HEK293 (cell line): ENCODE data around the gene RBCK1.
A peak's percentile ranks its signal among the peaks of the same experiment; 100 is the strongest.
"Not testable (repeated sequence)": the region's sequence is repeated elsewhere in the genome, so short reads cannot be mapped to it uniquely, and the experiment has no call there.

Source experiments
- CTCF ChIA-PET: fragments of 350-600 bp; formaldehyde crosslinking; extraction: SDS; loops from one replicate; lab custom pipeline; 2021; ENCODE audit warnings: antibody characterized with exemption; lab: Yijun Ruan, JAX
- POLR2A ChIA-PET: fragments of 300-600 bp; formaldehyde crosslinking; extraction: SDS; loops from one replicate; lab custom pipeline; 2020; ENCODE audit warnings: antibody characterized with exemption, inconsistent platforms; lab: Yijun Ruan, JAX
- H3K27ac ChIP-seq: fragments of 200-500 bp; sonication (Bioruptor generic); 2 replicates; pipeline ENCODE4 v1.5.1; 2014; ENCODE audit warnings: low read depth, low read length, control low read depth, inconsistent platforms; ENCODE audit errors: extremely low read depth
- H3K36me3 ChIP-seq, 2 experiments: fragments of 200-500 bp in 1 of 2; sonication (Bioruptor generic) in 1 of 2; 1 replicate in 1 of 2; 2 replicates in 1 of 2; pipeline ENCODE4 v1.5.1; 2014 to 2017; ENCODE audit warnings: inconsistent platforms in 2 of 2, low read length in 2 of 2; ENCODE audit not compliant: control insufficient read depth in 2 of 2, insufficient read depth in 1 of 2
- H3K4me1 ChIP-seq: fragments of 200-500 bp; sonication (Bioruptor generic); 2 replicates; pipeline ENCODE4 v1.5.1; 2014; ENCODE audit warnings: mild to moderate bottlenecking, low read length, inconsistent platforms; ENCODE audit not compliant: control insufficient read depth, insufficient read depth
- H3K4me3 ChIP-seq: 2 replicates; pipeline ENCODE4 v1.5.1; 2011; ENCODE audit warnings: low read depth, mild to moderate bottlenecking, control low read depth, low read length, moderate library complexity
- H3K9me3 ChIP-seq: fragments of 200-500 bp; sonication (Bioruptor generic); 2 replicates; pipeline ENCODE4 v1.5.1; 2014; ENCODE audit warnings: low read depth, low read length, inconsistent platforms; ENCODE audit not compliant: control insufficient read depth, insufficient read depth
- GFI1B ChIP-seq: fragments of 450-650 bp; formaldehyde crosslinking; IDR thresholded peaks from 2 replicates; pipeline ENCODE4 v1.5.1; 2016; ENCODE audit warnings: missing biosample characterization, missing genetic modification characterization
- OSR2 ChIP-seq: fragments of 450-650 bp; formaldehyde crosslinking; IDR thresholded peaks from 2 replicates; pipeline ENCODE4 v1.5.1; 2016; ENCODE audit warnings: missing biosample characterization, missing genetic modification characterization
- TRIM28 ChIP-seq: IDR thresholded peaks from 2 replicates; pipeline ENCODE4 v1.6.1; 2011; ENCODE audit warnings: low read length, control low read depth, borderline replicate concordance
- ZBTB1 ChIP-seq: fragments of 450-650 bp; formaldehyde crosslinking; IDR thresholded peaks from 2 replicates; pipeline ENCODE4 v1.5.1; 2016; ENCODE audit warnings: missing biosample characterization, missing genetic modification characterization
- ZFHX2 ChIP-seq: fragments of 450-650 bp; formaldehyde crosslinking; conservative IDR thresholded peaks from 2 replicates; pipeline ENCODE4 v1.5.1; 2016; ENCODE audit warnings: missing biosample characterization, missing genetic modification characterization
- ZNF112 ChIP-seq: fragments of 450-650 bp; formaldehyde crosslinking; IDR thresholded peaks from 2 replicates; pipeline ENCODE4 v1.5.0; 2017; ENCODE audit warnings: missing biosample characterization, missing genetic modification characterization
- ZNF239 ChIP-seq: fragments of 450-650 bp; formaldehyde crosslinking; IDR thresholded peaks from 2 replicates; pipeline ENCODE4 v1.5.1; 2016; ENCODE audit warnings: missing biosample characterization, missing genetic modification characterization
- ZNF292 ChIP-seq: fragments of 450-650 bp; formaldehyde crosslinking; IDR thresholded peaks from 2 replicates; pipeline ENCODE4 v1.5.1; 2016; ENCODE audit warnings: low read depth, missing biosample characterization, missing genetic modification characterization, borderline replicate concordance
- ZNF302 ChIP-seq: fragments of 450-650 bp; formaldehyde crosslinking; IDR thresholded peaks from 2 replicates; pipeline ENCODE4 v1.5.1; 2016; ENCODE audit warnings: missing biosample characterization, missing genetic modification characterization, low read depth
- ZNF335 ChIP-seq: fragments of 450-650 bp; formaldehyde crosslinking; conservative IDR thresholded peaks from 2 replicates; pipeline ENCODE4 v1.5.1; 2016; ENCODE audit warnings: missing biosample characterization, missing genetic modification characterization
- ZNF514 ChIP-seq: fragments of 450-650 bp; formaldehyde crosslinking; IDR thresholded peaks from 2 replicates; pipeline ENCODE4 v1.5.1; 2016; ENCODE audit warnings: missing biosample characterization, missing genetic modification characterization
- ZNF521 ChIP-seq: fragments of 450-650 bp; formaldehyde crosslinking; IDR thresholded peaks from 2 replicates; pipeline ENCODE4 v1.5.1; 2017; ENCODE audit warnings: missing biosample characterization, mild to moderate bottlenecking, missing genetic modification characterization
- ZNF585B ChIP-seq: fragments of 450-650 bp; formaldehyde crosslinking; IDR thresholded peaks from 2 replicates; pipeline ENCODE4 v1.5.1; 2016; ENCODE audit warnings: missing biosample characterization, missing genetic modification characterization
- ZNF670 ChIP-seq: fragments of 450-650 bp; formaldehyde crosslinking; IDR thresholded peaks from 2 replicates; pipeline ENCODE4 v1.5.1; 2016; ENCODE audit warnings: missing biosample characterization, missing genetic modification characterization, low read depth
- ZNF707 ChIP-seq: fragments of 450-650 bp; formaldehyde crosslinking; IDR thresholded peaks from 2 replicates; pipeline ENCODE4 v1.5.1; 2016; ENCODE audit warnings: missing biosample characterization, missing genetic modification characterization
- ZNF747 ChIP-seq: fragments of 450-650 bp; formaldehyde crosslinking; IDR thresholded peaks from 2 replicates; pipeline ENCODE4 v1.5.1; 2016; ENCODE audit warnings: missing biosample characterization, missing genetic modification characterization
- TF ChIP-seq, protein P1 (sequence below): fragments of 450-650 bp; IDR thresholded peaks from 2 replicates; pipeline ENCODE4 v1.5.1; 2018; ENCODE audit warnings: missing biosample characterization, mild to moderate bottlenecking, missing genetic modification characterization
- TF ChIP-seq, protein P2 (sequence below): fragments of 450-650 bp; formaldehyde crosslinking; IDR thresholded peaks from 2 replicates; pipeline ENCODE4 v1.5.1; 2016; ENCODE audit warnings: missing biosample characterization, missing genetic modification characterization
- TF ChIP-seq, protein P3 (sequence below): fragments of 450-650 bp; formaldehyde crosslinking; IDR thresholded peaks from 2 replicates; pipeline ENCODE4 v1.5.1; 2016; ENCODE audit warnings: missing biosample characterization, missing genetic modification characterization, borderline replicate concordance
- TF ChIP-seq, protein P4 (sequence below): fragments of 450-650 bp; formaldehyde crosslinking; IDR thresholded peaks from 2 replicates; pipeline ENCODE4 v1.5.1; 2016; ENCODE audit warnings: missing biosample characterization, missing genetic modification characterization

The RBCK1 gene

DNA sequence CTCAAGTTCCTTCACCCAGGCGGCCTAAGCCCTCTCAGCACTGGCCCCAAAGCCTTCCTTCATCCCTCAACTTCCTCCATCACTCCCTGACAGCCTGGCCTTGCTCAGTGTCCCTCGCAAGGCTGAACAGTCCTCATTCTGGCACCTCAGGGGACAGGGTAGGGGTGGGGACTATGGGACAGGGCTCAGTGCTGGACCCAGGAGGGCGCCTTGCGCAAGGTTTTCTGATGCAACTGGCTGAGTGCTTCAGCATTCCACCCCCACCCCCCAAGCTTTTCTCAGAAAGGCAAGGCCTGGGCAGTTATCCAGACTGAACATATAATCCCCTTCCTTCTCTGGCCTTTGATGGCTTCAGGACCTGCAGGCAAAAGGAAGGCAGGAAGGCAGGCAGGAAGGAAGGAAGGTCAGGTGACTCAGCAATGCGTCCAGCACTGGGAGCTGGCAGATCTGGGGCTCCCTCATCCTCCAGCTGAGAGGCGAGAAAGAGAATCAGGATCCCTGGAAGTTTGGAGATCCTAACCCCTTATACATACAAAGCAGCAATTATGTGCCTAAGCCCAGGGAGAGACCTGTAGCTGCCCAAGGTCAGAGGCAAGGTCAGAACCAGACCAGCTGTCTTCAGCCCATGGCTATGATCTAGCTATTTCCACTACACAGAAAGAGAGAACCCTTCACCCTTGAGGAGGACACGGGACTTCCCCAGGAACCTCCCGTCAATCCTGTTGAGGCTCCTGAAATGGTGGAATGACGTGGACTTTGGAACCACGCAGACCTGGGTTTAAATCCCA, 36.1 kb upstream of the RBCK1 start (continued):
- TF ChIP-seq ZNF514 (tag by site-specific recombination) (no peak), GFI1B (tag by site-specific recombination) (no peak), ZNF302 (no peak), ZNF521 (tag by site-specific recombination) (no peak)
- TF ChIP-seq, protein P1, sequence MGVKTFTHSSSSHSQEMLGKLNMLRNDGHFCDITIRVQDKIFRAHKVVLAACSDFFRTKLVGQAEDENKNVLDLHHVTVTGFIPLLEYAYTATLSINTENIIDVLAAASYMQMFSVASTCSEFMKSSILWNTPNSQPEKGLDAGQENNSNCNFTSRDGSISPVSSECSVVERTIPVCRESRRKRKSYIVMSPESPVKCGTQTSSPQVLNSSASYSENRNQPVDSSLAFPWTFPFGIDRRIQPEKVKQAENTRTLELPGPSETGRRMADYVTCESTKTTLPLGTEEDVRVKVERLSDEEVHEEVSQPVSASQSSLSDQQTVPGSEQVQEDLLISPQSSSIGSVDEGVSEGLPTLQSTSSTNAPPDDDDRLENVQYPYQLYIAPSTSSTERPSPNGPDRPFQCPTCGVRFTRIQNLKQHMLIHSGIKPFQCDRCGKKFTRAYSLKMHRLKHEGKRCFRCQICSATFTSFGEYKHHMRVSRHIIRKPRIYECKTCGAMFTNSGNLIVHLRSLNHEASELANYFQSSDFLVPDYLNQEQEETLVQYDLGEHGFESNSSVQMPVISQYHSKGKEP (tag by site-specific recombination) = peak; percentile 67; the same call in 1 of the 2 replicates

DNA sequence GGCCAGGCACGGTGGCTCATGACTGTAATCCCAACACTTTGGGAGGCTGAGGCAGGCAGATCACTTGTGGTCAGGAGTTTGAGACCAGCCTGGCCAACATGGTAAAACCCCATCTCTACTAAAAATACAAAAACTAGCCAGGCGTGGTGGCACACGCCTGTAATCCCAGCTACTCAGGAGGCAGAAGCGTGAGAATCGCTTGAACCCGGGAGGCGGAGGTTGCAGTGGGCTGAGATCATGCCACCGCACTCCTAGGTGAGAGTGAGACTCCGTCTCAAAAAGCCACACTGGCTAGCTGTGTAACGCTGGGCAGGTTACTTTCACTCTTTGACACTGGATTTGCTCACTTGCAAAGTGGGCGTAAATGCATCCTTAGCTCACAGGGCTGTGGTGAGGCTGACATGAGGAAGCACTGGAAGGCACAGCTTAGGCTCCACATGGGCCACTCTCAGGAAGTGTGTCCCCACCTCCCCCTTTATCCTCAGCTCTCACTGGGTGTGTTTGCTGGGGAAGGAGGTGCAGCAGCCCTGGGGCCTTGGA, 35.5 kb upstream of the RBCK1 start:
- H3K36me3 ChIP-seq, H3K4me1 ChIP-seq, H3K4me3 ChIP-seq, H3K27ac ChIP-seq: not testable (repeated sequence)
- ChIA-PET CTCF (interaction anchor here (0.5 to 3.4 kb wide), 4 partner anchors 10 to 132 kb away, joined by 3 to 18 read pairs (median 11); no protein-coding TSS in a partner anchor), POLR2A (interaction anchor here (0.8 to 1.1 kb wide), 4 partner anchors 10 to 171 kb away, joined by 3 to 4 read pairs (median 4); partner anchors contain the start of gene CSNK2A1)
- peak; percentile 54 for TF ChIP-seq ZFHX2 (tag by site-specific recombination)
- TF ChIP-seq, all 188 proteins: peak for 1; not testable (repeated sequence) for 187
- not testable (repeated sequence) for H3K9me3 ChIP-seq

DNA sequence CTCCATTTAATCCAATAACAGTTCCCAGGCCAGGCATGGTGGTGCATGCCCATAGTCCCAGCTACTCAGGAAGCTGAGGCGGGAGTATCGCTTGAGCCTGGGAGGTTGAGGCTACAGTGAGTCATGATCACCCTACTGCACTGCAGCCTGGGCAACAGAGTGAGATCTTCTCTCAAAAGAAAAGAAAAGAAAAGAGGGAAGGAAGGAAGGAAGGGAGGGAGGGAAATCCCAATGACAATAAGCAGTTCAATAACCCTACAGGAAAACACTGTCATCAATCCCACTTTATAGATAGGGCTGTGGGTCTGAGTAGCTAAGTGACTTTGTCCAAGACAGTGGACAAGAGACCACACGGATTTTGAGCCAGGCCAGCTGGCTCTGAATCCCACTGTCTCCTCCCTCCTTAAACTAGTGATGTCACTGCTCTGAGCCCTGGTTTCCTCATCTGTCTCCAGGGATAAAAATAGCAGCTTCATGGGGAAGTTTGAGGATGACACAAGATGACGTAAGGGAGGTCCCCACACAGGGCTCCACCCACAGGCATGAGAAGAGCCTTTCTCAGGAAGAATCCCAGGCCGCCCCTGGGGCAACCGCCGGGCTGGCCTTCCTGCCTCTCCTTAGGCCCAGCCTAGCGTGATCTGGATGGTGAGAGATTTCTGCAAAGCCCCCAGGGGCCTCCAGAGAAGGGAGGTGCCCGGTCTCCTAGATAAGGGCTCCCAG, 34.8 kb upstream of the RBCK1 start:
- Histone ChIP-seq H3K4me1 (peaks cover 2% of the 10 kb centered on the region; the same call in 1 of the 2 replicates), H3K4me3 (no peak overlapping the region), H3K36me3 (no peaks in the 10 kb centered on the region), H3K27ac (no peak overlapping the region), H3K9me3 (no peaks in the 10 kb centered on the region)
- CTCF ChIA-PET = interaction anchor here (1.0 to 3.4 kb wide), 3 partner anchors 11 to 58 kb away, joined by 4 to 18 read pairs (median 16); no protein-coding TSS in a partner anchor
- POLR2A ChIA-PET = interaction anchor here (0.6 to 1.1 kb wide), 3 partner anchors 9 to 34 kb away, joined by 4 to 5 read pairs (median 4); no protein-coding TSS in a partner anchor
- no peak for TF ChIP-seq ZNF292 (tag by site-specific recombination)
- TF ChIP-seq, protein P2, sequence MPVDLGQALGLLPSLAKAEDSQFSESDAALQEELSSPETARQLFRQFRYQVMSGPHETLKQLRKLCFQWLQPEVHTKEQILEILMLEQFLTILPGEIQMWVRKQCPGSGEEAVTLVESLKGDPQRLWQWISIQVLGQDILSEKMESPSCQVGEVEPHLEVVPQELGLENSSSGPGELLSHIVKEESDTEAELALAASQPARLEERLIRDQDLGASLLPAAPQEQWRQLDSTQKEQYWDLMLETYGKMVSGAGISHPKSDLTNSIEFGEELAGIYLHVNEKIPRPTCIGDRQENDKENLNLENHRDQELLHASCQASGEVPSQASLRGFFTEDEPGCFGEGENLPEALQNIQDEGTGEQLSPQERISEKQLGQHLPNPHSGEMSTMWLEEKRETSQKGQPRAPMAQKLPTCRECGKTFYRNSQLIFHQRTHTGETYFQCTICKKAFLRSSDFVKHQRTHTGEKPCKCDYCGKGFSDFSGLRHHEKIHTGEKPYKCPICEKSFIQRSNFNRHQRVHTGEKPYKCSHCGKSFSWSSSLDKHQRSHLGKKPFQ (tag by site-specific recombination) = no peak
- peak; percentile 87 for TF ChIP-seq ZNF335 (tag by site-specific recombination)
- no peak for TF ChIP-seq ZNF707 (tag by site-specific recombination)
- TF ChIP-seq TRIM28 = no peak
- TF ChIP-seq ZNF112 (tag by site-specific recombination) = no peak
- peak; percentile 43; the same call in 1 of the 2 replicates for TF ChIP-seq OSR2 (tag by site-specific recombination)
- no peak for TF ChIP-seq ZNF747 (tag by site-specific recombination)
- TF ChIP-seq, protein P3, sequence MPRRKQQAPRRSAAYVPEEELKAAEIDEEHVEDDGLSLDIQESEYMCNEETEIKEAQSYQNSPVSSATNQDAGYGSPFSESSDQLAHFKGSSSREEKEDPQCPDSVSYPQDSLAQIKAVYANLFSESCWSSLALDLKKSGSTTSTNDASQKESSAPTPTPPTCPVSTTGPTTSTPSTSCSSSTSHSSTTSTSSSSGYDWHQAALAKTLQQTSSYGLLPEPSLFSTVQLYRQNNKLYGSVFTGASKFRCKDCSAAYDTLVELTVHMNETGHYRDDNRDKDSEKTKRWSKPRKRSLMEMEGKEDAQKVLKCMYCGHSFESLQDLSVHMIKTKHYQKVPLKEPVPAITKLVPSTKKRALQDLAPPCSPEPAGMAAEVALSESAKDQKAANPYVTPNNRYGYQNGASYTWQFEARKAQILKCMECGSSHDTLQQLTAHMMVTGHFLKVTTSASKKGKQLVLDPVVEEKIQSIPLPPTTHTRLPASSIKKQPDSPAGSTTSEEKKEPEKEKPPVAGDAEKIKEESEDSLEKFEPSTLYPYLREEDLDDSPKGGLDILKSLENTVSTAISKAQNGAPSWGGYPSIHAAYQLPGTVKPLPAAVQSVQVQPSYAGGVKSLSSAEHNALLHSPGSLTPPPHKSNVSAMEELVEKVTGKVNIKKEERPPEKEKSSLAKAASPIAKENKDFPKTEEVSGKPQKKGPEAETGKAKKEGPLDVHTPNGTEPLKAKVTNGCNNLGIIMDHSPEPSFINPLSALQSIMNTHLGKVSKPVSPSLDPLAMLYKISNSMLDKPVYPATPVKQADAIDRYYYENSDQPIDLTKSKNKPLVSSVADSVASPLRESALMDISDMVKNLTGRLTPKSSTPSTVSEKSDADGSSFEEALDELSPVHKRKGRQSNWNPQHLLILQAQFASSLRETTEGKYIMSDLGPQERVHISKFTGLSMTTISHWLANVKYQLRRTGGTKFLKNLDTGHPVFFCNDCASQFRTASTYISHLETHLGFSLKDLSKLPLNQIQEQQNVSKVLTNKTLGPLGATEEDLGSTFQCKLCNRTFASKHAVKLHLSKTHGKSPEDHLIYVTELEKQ = no peak
- no peak for TF ChIP-seq ZNF585B (tag by site-specific recombination)
- TF ChIP-seq, protein P4, sequence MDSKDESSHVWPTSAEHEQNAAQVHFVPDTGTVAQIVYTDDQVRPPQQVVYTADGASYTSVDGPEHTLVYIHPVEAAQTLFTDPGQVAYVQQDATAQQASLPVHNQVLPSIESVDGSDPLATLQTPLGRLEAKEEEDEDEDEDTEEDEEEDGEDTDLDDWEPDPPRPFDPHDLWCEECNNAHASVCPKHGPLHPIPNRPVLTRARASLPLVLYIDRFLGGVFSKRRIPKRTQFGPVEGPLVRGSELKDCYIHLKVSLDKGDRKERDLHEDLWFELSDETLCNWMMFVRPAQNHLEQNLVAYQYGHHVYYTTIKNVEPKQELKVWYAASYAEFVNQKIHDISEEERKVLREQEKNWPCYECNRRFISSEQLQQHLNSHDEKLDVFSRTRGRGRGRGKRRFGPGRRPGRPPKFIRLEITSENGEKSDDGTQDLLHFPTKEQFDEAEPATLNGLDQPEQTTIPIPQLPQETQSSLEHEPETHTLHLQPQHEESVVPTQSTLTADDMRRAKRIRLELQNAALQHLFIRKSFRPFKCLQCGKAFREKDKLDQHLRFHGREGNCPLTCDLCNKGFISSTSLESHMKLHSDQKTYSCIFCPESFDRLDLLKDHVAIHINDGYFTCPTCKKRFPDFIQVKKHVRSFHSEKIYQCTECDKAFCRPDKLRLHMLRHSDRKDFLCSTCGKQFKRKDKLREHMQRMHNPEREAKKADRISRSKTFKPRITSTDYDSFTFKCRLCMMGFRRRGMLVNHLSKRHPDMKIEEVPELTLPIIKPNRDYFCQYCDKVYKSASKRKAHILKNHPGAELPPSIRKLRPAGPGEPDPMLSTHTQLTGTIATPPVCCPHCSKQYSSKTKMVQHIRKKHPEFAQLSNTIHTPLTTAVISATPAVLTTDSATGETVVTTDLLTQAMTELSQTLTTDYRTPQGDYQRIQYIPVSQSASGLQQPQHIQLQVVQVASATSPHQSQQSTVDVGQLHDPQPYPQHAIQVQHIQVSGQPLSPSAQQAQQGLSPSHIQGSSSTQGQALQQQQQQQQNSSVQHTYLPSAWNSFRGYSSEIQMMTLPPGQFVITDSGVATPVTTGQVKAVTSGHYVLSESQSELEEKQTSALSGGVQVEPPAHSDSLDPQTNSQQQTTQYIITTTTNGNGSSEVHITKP = no peak
- TF ChIP-seq ZNF239 = no peak
- no peak for TF ChIP-seq ZBTB1 (tag by site-specific recombination)
- no peak for TF ChIP-seq ZNF670 (tag by site-specific recombination)
